HG03045 (cell line): ENCODE results near the gene ZNF738.

Source experiments
- ATAC-seq: cut with Tn5 transposase; IDR thresholded peaks from one replicate; pipeline ENCODE4 v1.9.1; 2021; ENCODE audit warnings: mild to moderate bottlenecking, moderate library complexity; ENCODE audit not compliant: unreplicated experiment

Gene ZNF738

DNA sequence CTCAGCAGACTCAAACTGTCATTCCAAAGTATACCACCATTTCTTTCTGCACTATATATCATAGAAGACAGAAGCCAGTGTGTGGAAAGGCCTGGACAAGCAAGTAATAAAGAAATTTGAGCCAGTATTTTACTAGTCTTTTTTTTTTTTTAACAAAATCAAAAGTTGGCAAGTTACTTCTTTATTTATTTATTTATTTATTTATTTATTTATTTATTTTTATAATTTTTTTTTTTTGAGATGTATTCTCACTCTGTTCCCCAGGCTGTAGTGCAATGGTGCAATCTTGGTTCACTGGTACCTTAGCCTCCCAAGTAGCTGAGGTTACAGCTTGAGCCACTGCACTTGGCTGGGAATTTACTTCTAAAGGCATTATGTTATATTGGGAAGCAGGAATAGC is 63.4 kb downstream of the ZNF738 start:
- ATAC-seq: no peak

DNA sequence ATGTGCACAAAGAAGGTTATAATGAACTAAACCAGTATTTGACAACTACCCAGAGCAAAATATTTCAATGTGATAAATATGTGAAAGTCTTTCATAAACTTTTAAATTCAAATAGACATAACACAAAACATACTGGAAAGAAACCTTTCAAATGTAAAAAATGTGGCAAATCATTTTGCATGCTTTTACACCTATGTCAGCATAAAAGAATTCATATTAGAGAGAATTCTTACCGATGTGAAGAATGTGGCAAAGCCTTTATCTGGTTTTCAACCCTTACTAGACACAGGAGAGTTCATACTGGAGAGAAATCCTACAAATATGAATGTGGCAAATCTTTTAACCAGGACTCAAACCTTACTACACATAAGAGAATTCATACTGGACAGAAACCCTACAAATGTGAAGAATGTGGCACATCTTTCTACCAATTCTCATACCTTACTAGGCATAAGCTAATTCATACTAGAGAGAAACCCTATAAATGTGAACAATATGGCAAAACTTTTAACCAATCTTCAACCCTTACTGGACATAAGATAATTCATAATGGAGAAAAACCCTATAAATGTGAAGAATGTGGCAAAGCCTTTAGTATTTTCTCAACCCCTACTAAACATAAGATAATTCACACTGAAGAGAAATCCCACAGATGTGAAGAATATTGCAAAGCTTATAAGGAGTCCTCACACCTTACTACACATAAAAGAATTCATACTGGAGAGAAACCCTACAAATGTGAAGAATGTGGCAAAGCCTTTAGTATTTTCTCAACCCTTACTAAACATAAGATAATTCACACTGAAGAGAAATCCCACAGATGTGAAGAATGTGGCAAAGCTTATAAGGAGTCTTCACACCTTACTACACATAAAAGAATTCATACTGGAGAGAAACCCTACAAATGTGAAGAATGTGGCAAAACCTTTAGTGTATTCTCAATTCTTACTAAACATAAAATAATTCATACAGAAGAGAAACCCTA is 64.5 kb downstream of the ZNF738 start:
- no peak for ATAC-seq
